OCI-LY1 (cell line): ENCODE data around the gene LCN2.

Source experiments
- EZH2 ChIP-seq: fragments of 200-600 bp; sonication (generic), shearing (Covaris generic); IDR thresholded peaks from 2 replicates; pipeline ENCODE4 v1.8.0; 2017; ENCODE audit warnings: borderline replicate concordance, mixed run types, mild to moderate bottlenecking, antibody characterized with exemption, low read length, moderate library complexity, mixed read lengths
- TF ChIP-seq, protein P1 (sequence below): fragments of 200-600 bp; sonication (generic), shearing (Covaris generic); IDR thresholded peaks from 2 replicates; pipeline ENCODE4 v1.5.1; 2017; ENCODE audit warnings: mild to moderate bottlenecking, antibody characterized with exemption, low read length, moderate library complexity, mixed read lengths

DNA sequence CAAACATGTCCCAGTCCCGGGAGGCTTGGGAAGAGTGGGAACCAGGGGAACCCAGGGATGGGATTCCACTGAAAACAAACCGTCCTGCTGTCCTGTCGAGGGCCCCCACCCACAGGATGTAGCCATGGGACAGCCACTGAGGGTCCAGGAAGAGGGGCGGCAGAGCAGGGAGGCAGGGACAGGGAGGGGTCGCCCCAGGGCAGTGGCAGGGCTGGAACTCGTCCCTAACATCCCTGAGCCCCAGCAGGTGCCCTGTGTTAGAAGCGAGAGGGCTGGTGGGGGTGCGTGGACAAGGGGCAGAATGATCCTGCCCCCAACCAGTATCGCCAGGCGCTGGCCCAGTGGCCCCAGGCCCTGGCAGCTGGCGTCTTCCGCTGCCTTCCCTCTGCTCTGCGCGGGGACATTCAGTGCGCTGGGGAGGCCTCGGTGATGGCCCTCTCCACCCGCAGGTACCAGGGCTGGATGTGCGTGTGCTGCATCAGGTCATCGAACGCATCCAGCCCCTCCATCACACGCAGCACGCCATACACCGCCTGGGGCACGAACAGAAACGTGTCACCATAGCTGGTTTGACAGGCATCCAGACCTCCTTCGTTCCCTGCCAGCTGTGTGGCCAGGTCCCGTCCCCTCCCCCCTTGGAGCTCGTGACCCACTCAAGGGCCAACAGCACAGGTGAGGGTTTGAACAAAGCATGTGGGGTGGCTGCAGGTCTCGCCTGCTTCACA lies 28.4 kb upstream of the LCN2 start:
- TF ChIP-seq, protein P1, sequence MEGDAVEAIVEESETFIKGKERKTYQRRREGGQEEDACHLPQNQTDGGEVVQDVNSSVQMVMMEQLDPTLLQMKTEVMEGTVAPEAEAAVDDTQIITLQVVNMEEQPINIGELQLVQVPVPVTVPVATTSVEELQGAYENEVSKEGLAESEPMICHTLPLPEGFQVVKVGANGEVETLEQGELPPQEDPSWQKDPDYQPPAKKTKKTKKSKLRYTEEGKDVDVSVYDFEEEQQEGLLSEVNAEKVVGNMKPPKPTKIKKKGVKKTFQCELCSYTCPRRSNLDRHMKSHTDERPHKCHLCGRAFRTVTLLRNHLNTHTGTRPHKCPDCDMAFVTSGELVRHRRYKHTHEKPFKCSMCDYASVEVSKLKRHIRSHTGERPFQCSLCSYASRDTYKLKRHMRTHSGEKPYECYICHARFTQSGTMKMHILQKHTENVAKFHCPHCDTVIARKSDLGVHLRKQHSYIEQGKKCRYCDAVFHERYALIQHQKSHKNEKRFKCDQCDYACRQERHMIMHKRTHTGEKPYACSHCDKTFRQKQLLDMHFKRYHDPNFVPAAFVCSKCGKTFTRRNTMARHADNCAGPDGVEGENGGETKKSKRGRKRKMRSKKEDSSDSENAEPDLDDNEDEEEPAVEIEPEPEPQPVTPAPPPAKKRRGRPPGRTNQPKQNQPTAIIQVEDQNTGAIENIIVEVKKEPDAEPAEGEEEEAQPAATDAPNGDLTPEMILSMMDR, result no peak
- no peak for TF ChIP-seq EZH2
